Measurements from ENCODE around the gene PEX14. TPM values are rescaled to one million over a fixed set of nuclear protein-coding genes. Genes with fewer than 3 reads are reported as not detected.
"Not testable (repeated sequence)": the region's sequence is repeated elsewhere in the genome, so short reads cannot be mapped to it uniquely, and the experiment has no call there.

PEX14 gene
- total RNA-seq, 1 donor from 2014 or later: 35.4 TPM

GRCh38 chr1:10450156-10450814, 24.5 kb upstream of the PEX14 start:
- no peak for DNase-seq (ENCODE audit: low spot score)

GRCh38 chr1:10450836-10451235, 23.9 kb upstream of the PEX14 start:
- DNase-seq (ENCODE audit: low spot score): no peak

- no peak for DNase-seq (ENCODE audit: low spot score)
These were observed 23.5 kb upstream of the PEX14 start for GRCh38 chr1:10451287-10451686.

GRCh38 chr1:10456048-10456447, 18.7 kb upstream of the PEX14 start:
- DNase-seq (ENCODE audit: low spot score): no peak

- no peak for DNase-seq (ENCODE audit: low spot score)
These were observed 18.1 kb upstream of the PEX14 start for GRCh38 chr1:10456661-10457060.

GRCh38 chr1:10457462-10457861, 17.3 kb upstream of the PEX14 start:
- DNase-seq (ENCODE audit: low spot score): not testable (repeated sequence)

GRCh38 chr1:10457875-10458274, 16.9 kb upstream of the PEX14 start:
- DNase-seq (ENCODE audit: low spot score): no peak

- no peak for DNase-seq (ENCODE audit: low spot score)
These were observed 15.6 kb upstream of the PEX14 start for GRCh38 chr1:10459184-10459583.

GRCh38 chr1:10467078-10467477, 7.7 kb upstream of the PEX14 start:
- no peak for DNase-seq (ENCODE audit: low spot score)

GRCh38 chr1:10470043-10470442, 4.7 kb upstream of the PEX14 start:
- DNase-seq (ENCODE audit: low spot score): no peak

- DNase-seq (ENCODE audit: low spot score): no peak
These were observed 3.1 kb upstream of the PEX14 start for GRCh38 chr1:10471411-10472219.

GRCh38 chr1:10472220-10473144, 2.3 kb upstream of the PEX14 start, which contains the start of gene DFFA:
Gene DFFA, minus strand, starts transcription at chr1:10472529. Its CDS starts 71 bp downstream, at chr1:10472458.
- peak; percentile 95 for DNase-seq (ENCODE audit: low spot score)

GRCh38 chr1:10473145-10473765, 1.5 kb upstream of the PEX14 start:
- DNase-seq (ENCODE audit: low spot score): no peak

- not testable (repeated sequence) for DNase-seq (ENCODE audit: low spot score)
These were observed 489 bp upstream of the PEX14 start for GRCh38 chr1:10474309-10474612.

GRCh38 chr1:10475510-10475909, 760 bp downstream of the PEX14 start:
- no peak for DNase-seq (ENCODE audit: low spot score)

GRCh38 chr1:10479296-10479695, 4.5 kb downstream of the PEX14 start:
- DNase-seq (ENCODE audit: low spot score): no peak

GRCh38 chr1:10480614-10481013, 5.9 kb downstream of the PEX14 start:
- DNase-seq (ENCODE audit: low spot score): no peak

- no peak for DNase-seq (ENCODE audit: low spot score)
These were observed 9.8 kb downstream of the PEX14 start for GRCh38 chr1:10484521-10484920.

GRCh38 chr1:10489291-10490055, 14.7 kb downstream of the PEX14 start:
- no peak for DNase-seq (ENCODE audit: low spot score)

- no peak for DNase-seq (ENCODE audit: low spot score)
These were observed 15.7 kb downstream of the PEX14 start for GRCh38 chr1:10490286-10490970.

Data from mesenteric fat pad (tissue), 1 donor.